Astrocyte (in vitro differentiated cells and primary cell): Measurements from ENCODE around the gene HIPK2. TPM values are rescaled to one million over a fixed set of nuclear protein-coding genes. Genes with fewer than 3 reads are reported as not detected.

Experiments used
- DNase-seq: peaks from one replicate; pipeline ENCODE4 v3.0.0-alpha.2; 2010; ENCODE audit warnings: low read depth
- FAIRE-seq: peaks from 2 replicates; lab custom pipeline; 2011; peaks lifted over from hg19 to GRCh38; lab: Jason Lieb, UNC
- H2AFZ ChIP-seq: 2 replicates; pipeline ENCODE4 v1.6.0; 2012; ENCODE audit warnings: low read depth, low read length, inconsistent platforms
- H3K27ac ChIP-seq: 2 replicates; pipeline ENCODE4 v1.5.1; 2011; ENCODE audit warnings: low read depth, low read length, inconsistent platforms
- H3K27me3 ChIP-seq: 2 replicates; pipeline ENCODE4 v1.6.0; 2011; ENCODE audit warnings: low read length, inconsistent platforms; ENCODE audit not compliant: insufficient read depth
- H3K36me3 ChIP-seq: 2 replicates; pipeline ENCODE4 v1.5.1; 2011; ENCODE audit warnings: low read length, inconsistent platforms; ENCODE audit not compliant: insufficient read depth
- H3K4me1 ChIP-seq: 2 replicates; pipeline ENCODE4 v1.5.1; 2011; ENCODE audit warnings: low read length, inconsistent platforms; ENCODE audit not compliant: insufficient read depth
- H3K4me2 ChIP-seq: 2 replicates; pipeline ENCODE4 v1.6.0; 2012; ENCODE audit warnings: low read length, inconsistent platforms
- H3K4me3 ChIP-seq: 2 replicates; pipeline ENCODE4 v1.5.1; 2011; ENCODE audit warnings: low read depth, mild to moderate bottlenecking, low read length, inconsistent platforms; ENCODE audit not compliant: insufficient read depth
- H3K79me2 ChIP-seq: 2 replicates; pipeline ENCODE4 v1.6.0; 2012; ENCODE audit warnings: mild to moderate bottlenecking, low read length, inconsistent platforms; ENCODE audit not compliant: insufficient read depth
- H3K9ac ChIP-seq: 2 replicates; pipeline ENCODE4 v1.6.0; 2012; ENCODE audit warnings: mild to moderate bottlenecking, low read length, inconsistent platforms
- H3K9me3 ChIP-seq: 2 replicates; pipeline ENCODE4 v1.5.1; 2012; ENCODE audit warnings: low read depth, mild to moderate bottlenecking, low read length, inconsistent platforms; ENCODE audit not compliant: insufficient read depth
- H4K20me1 ChIP-seq: 2 replicates; pipeline ENCODE4 v1.6.0; 2012; ENCODE audit warnings: low read length, inconsistent platforms; ENCODE audit not compliant: insufficient read depth
- H3K27ac Mint-ChIP-seq: one replicate; pipeline ENCODE4 v1.8.0; 2021; ENCODE audit warnings: mild to moderate bottlenecking, mixed read lengths; ENCODE audit not compliant: unreplicated experiment
- H3K27me3 Mint-ChIP-seq: one replicate; pipeline ENCODE4 v1.8.0; 2021; ENCODE audit warnings: low read depth, mixed read lengths; ENCODE audit not compliant: unreplicated experiment
- H3K36me3 Mint-ChIP-seq: one replicate; pipeline ENCODE4 v1.8.0; 2021; ENCODE audit warnings: low read depth, mixed read lengths; ENCODE audit not compliant: unreplicated experiment
- H3K4me1 Mint-ChIP-seq: one replicate; pipeline ENCODE4 v1.8.0; 2021; ENCODE audit warnings: low read depth, mixed read lengths; ENCODE audit not compliant: unreplicated experiment
- H3K4me3 Mint-ChIP-seq: one replicate; pipeline ENCODE4 v1.8.0; 2021; ENCODE audit warnings: mild to moderate bottlenecking, moderate library complexity, mixed read lengths; ENCODE audit not compliant: unreplicated experiment
- H3K9me3 Mint-ChIP-seq: one replicate; pipeline ENCODE4 v1.8.0; 2021; ENCODE audit warnings: mild to moderate bottlenecking, mixed read lengths; ENCODE audit not compliant: unreplicated experiment
- EZH2 ChIP-seq: IDR thresholded peaks from 2 replicates; pipeline ENCODE4 v1.6.1; 2012; ENCODE audit warnings: mild to moderate bottlenecking, low read length, inconsistent platforms; ENCODE audit not compliant: insufficient read depth
- total RNA-seq: library from RNA; stranded (reverse); gene quantifications from 2 replicates; pipeline ENCODE4 v1.2.1, GENCODE V29; 2021
- TF ChIP-seq, protein P1 (sequence below): IDR thresholded peaks from 2 replicates; pipeline ENCODE4 v1.5.1; 2011; ENCODE audit warnings: low read depth, mild to moderate bottlenecking, inconsistent platforms, low read length, moderate library complexity; ENCODE audit not compliant: insufficient read depth

Gene HIPK2
- total RNA-seq, 1 donor from 2014 or later: 35.8 TPM

DNA sequence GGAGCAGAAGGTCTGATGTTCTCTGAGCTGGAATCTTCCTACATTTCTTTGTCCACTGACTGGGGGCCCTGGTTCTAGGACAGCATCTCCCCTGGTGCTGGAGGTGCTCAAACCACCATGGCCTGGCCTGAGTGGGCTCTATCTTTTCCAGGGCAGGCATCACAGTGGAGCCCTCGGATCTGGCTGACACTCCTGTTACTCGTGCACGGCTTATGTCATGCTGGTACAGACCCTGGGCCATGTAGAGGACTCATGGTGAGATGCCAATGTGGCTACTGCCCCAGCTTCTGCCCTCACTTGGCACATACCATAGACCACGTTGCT lies 96.0 kb downstream of the HIPK2 start:
- Mint-ChIP-seq H3K9me3 (peaks cover 26% of the 10 kb centered on the region), H3K36me3 (peaks cover 22% of the 10 kb centered on the region), H3K4me3 (no peak overlapping the region), H3K4me1 (peaks cover 45% of the 10 kb centered on the region), H3K27me3 (no peaks in the 10 kb centered on the region), H3K27ac (peak overlapping the region; percentile 54)
- Histone ChIP-seq H3K9me3 (peaks cover 8% of the 10 kb centered on the region), H4K20me1 (no peaks in the 10 kb centered on the region), H3K27ac (peak overlapping the region; percentile 99), H3K9ac (peak overlapping the region; percentile 80), H3K4me1 (peaks cover 52% of the 10 kb centered on the region), H3K79me2 (peaks cover 26% of the 10 kb centered on the region), H3K4me2 (peak overlapping the region; percentile 76), H3K4me3 (peak overlapping the region; percentile 9), H3K36me3 (no peaks in the 10 kb centered on the region), H3K27me3 (no peaks in the 10 kb centered on the region), H2AFZ (no peak overlapping the region)
- DNase-seq (no peak), FAIRE-seq (no peak)
- no peak for TF ChIP-seq EZH2
- TF ChIP-seq, protein P1, sequence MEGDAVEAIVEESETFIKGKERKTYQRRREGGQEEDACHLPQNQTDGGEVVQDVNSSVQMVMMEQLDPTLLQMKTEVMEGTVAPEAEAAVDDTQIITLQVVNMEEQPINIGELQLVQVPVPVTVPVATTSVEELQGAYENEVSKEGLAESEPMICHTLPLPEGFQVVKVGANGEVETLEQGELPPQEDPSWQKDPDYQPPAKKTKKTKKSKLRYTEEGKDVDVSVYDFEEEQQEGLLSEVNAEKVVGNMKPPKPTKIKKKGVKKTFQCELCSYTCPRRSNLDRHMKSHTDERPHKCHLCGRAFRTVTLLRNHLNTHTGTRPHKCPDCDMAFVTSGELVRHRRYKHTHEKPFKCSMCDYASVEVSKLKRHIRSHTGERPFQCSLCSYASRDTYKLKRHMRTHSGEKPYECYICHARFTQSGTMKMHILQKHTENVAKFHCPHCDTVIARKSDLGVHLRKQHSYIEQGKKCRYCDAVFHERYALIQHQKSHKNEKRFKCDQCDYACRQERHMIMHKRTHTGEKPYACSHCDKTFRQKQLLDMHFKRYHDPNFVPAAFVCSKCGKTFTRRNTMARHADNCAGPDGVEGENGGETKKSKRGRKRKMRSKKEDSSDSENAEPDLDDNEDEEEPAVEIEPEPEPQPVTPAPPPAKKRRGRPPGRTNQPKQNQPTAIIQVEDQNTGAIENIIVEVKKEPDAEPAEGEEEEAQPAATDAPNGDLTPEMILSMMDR: no peak

- Mint-ChIP-seq H3K27me3 (no peaks in the 10 kb centered on the region), H3K27ac (peak overlapping the region; percentile 54), H3K4me3 (no peak overlapping the region), H3K36me3 (peaks cover 20% of the 10 kb centered on the region), H3K4me1 (peaks cover 45% of the 10 kb centered on the region), H3K9me3 (peaks cover 22% of the 10 kb centered on the region)
- H3K9me3 ChIP-seq: peaks cover 8% of the 10 kb centered on the region
- H3K4me3 ChIP-seq: no peak overlapping the region
- H4K20me1 ChIP-seq: no peaks in the 10 kb centered on the region
- no peaks in the 10 kb centered on the region for H3K36me3 ChIP-seq
- H3K27me3 ChIP-seq: no peaks in the 10 kb centered on the region
- TF ChIP-seq, protein P1: no peak
- no peak for TF ChIP-seq EZH2
- H3K4me1 ChIP-seq: peaks cover 52% of the 10 kb centered on the region
- H3K9ac ChIP-seq: peak overlapping the region; percentile 80
- H3K79me2 ChIP-seq: peaks cover 26% of the 10 kb centered on the region
- peak overlapping the region; percentile 76 for H3K4me2 ChIP-seq
- no peak for DNase-seq
- FAIRE-seq: no peak
- H2AFZ ChIP-seq: no peak overlapping the region
- H3K27ac ChIP-seq: peak overlapping the region; percentile 99
These were observed 96.4 kb downstream of the HIPK2 start for GRCh38 chr7:139681463-139681755.

DNA sequence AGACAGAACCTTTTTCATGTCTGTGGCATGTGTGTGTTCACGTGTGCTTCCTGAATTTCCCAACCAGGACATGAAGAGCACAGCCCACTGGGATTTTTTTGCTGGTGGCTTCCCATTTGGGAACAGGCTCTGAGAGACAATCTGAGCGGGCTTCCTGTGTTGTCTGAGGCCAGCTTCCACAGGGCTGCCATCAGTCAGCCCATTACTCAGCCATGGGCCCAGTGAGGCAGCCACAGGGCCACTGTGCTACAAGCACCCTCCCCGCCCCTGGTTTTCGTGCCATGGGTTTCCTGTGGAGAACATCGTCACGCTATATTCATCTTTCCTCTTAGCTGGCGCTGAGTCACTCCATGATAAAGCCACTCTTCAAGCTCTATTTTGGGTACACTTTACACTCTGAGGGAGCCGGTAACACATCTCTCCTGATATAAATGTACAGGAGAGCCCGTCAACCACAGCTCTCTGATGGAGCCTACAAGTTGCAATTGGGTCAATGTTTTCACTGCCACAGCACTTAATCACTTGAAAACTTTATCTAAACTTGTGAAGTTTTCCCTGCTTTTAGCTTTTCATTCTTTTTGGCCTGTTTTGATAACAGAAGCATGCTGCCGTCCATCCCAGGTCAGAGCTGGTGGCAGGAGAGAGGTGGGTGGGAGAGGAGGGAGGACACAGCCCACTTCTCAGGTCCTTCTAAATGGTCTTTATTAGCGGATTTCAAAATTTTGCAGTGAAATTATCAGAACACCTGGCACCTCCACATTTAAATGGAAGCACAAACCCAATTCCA lies 96.9 kb downstream of the HIPK2 start:
- H3K79me2 ChIP-seq: peaks cover 28% of the 10 kb centered on the region
- FAIRE-seq: peak; percentile 43
- peaks cover 45% of the 10 kb centered on the region for H3K4me1 Mint-ChIP-seq

More for the DNA sequence above, 96.9 kb downstream of the HIPK2 start:
- Histone ChIP-seq H3K4me3 (no peak overlapping the region), H3K4me2 (peak overlapping the region; percentile 76), H3K27ac (peak overlapping the region; percentile 99), H4K20me1 (no peaks in the 10 kb centered on the region), H3K27me3 (no peaks in the 10 kb centered on the region), H3K4me1 (peaks cover 56% of the 10 kb centered on the region), H3K36me3 (no peaks in the 10 kb centered on the region), H3K9ac (peak overlapping the region; percentile 83), H2AFZ (no peak overlapping the region), H3K9me3 (peaks cover 5% of the 10 kb centered on the region)
- Mint-ChIP-seq H3K4me3 (no peak overlapping the region), H3K27ac (peak overlapping the region; percentile 54), H3K36me3 (peaks cover 17% of the 10 kb centered on the region), H3K27me3 (no peaks in the 10 kb centered on the region), H3K9me3 (peaks cover 18% of the 10 kb centered on the region)
- TF ChIP-seq EZH2: no peak
- TF ChIP-seq, protein P1: no peak
- peak; percentile 98 for DNase-seq
